ENCODE measurements around the gene WBP11.

Gene WBP11

DNA sequence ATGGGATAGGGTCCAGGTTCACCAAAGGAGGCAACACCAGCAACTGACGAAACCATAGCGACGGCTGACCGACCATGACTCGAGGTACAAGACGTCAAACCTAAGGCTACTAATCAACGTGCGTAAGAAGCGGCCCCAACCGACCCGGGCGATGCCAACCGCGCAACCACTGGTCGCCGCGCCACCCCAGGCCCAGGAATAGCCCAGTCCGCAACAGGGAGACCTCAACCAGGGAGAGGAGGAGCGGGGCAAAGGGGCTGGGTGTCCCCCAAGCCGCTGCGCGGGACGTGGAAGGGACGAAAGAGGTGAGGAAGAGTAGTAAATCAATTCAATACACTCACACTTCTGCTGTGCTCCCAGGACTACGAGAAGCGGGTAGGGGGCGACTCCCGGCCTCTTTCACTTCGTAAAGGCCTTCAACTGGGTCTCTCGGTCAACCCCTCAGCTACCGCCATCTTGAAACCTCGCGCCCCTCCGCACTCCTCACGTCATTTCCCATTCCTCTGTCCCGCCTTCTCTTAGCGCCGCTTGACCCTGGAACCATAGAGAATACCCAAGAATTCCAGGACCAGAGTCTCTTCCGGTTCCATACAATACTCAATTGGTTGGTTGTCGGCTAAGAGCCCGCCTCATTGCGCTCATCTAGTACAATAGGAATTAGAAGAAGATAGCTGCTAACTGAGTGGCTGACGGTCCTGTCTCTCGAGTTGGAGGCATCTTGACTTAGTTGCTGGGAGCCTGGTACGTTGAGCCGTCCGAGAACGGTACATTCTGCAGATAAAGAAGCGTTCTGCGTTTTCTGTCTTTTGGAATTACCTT lies at the start of gene WBP11, which contains the start of gene C12orf60:
WBP11 (minus strand) TSS at position 468 of the 819 bp plus-strand sequence. CDS start 2,095 bp downstream, outside the sequence.
C12orf60 (plus strand) TSS at position 660 of the 819 bp plus-strand sequence. CDS start 19,266 bp downstream, outside the sequence.
- no peak within 1 kb of the TSS for H3K4me3 Mint-ChIP-seq
- H3K36me3 Mint-ChIP-seq (ENCODE audit: low read depth): peaks cover 14% of the 10 kb centered on the region
- H3K27ac Mint-ChIP-seq: no peak within 1 kb of the TSS
- no peaks in the 10 kb centered on the region for H3K27me3 Mint-ChIP-seq (ENCODE audit: low read depth)
- H3K4me1 Mint-ChIP-seq (ENCODE audit: low read depth): peaks cover 25% of the 10 kb centered on the region
- H3K9me3 Mint-ChIP-seq: no peaks in the 10 kb centered on the region

DNA sequence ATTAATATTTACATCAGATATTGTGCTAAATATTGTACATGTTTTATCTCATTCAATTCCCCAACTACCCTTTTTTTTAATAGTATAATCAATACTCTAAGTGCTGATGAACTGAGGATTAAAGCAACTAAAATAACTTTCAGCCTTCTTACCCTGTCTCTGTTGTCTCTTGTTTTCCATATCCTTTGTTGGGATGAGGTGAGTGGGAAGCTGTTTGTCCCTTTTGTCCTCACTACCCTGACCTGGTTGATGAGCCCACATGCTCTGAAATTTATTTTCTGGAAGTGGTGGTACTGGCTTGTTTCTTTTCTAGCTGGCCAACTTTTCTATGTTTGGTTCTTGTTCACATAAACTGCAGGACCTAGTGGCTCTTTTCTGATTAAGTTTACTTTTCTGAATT lies 49.6 kb upstream of the WBP11 start:
- H3K4me1 Mint-ChIP-seq (ENCODE audit: low read depth): no peaks in the 10 kb centered on the region
- H3K36me3 Mint-ChIP-seq (ENCODE audit: low read depth): no peaks in the 10 kb centered on the region
- peaks cover 10% of the 10 kb centered on the region for H3K9me3 Mint-ChIP-seq
- H3K27ac Mint-ChIP-seq: no peak overlapping the region
- no peaks in the 10 kb centered on the region for H3K27me3 Mint-ChIP-seq (ENCODE audit: low read depth)
- no peak overlapping the region for H3K4me3 Mint-ChIP-seq

DNA sequence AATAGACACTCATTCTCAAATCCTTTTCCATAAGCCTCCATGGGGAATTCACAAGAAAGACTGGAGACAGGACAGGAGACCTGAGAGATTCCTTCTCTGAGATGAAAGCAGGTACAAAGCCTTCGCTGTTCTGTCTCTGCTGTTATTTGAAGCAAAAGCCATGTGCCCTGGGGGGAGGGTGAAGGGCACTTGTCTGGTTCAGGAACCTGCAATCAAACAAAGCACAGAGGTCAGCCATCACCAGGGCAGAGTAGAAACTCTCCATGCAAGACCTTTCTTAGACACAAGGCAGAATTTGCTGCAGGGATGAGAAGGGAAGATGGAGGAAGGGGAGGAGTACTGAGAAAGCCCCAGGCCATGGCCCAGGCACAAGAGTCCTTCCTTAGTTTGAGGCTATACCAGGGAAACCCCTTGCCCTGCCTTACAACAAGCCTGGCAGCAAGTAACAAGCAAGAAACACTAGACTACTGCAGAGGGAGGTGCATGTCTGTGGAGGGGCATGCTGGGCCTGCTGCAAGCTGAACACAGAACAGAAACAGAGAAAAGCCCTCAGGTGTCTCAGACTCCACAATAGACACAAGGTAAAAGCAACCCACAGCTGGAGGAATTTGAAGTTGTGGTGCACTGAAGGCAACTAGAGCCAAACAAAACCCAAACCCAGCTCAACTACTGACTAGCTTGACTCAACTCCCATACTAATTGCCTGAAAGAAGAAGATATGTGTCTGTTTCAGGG lies 47.8 kb upstream of the WBP11 start:
- Mint-ChIP-seq H3K27ac (no peak overlapping the region), H3K36me3 (ENCODE audit: low read depth) (no peaks in the 10 kb centered on the region), H3K4me3 (no peak overlapping the region), H3K27me3 (ENCODE audit: low read depth) (no peaks in the 10 kb centered on the region), H3K9me3 (no peaks in the 10 kb centered on the region), H3K4me1 (ENCODE audit: low read depth) (no peaks in the 10 kb centered on the region)

DNA sequence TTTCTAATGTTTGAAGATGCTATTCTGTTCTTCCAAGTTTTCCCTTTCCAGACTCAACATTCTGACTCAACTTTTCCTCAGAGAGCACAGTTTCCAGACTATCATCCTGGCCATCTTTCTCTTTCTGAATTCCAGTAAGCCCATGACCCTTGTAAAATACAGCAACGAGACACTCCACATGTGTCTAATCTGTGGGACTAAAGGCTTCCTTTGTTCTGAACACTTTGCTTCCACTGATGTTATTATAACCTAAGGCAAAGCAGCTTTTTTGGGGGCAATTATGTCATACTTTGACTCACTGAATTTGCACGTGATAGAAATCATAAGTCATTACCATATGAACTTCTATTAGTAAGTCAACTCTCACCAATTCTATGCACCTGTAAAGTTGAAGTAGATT lies 46.4 kb upstream of the WBP11 start:
- H3K4me3 Mint-ChIP-seq: no peak overlapping the region
- H3K27me3 Mint-ChIP-seq (ENCODE audit: low read depth): no peaks in the 10 kb centered on the region
- H3K36me3 Mint-ChIP-seq (ENCODE audit: low read depth): no peaks in the 10 kb centered on the region
- peaks cover 2% of the 10 kb centered on the region for H3K4me1 Mint-ChIP-seq (ENCODE audit: low read depth)
- H3K9me3 Mint-ChIP-seq: no peaks in the 10 kb centered on the region
- H3K27ac Mint-ChIP-seq: no peak overlapping the region

DNA sequence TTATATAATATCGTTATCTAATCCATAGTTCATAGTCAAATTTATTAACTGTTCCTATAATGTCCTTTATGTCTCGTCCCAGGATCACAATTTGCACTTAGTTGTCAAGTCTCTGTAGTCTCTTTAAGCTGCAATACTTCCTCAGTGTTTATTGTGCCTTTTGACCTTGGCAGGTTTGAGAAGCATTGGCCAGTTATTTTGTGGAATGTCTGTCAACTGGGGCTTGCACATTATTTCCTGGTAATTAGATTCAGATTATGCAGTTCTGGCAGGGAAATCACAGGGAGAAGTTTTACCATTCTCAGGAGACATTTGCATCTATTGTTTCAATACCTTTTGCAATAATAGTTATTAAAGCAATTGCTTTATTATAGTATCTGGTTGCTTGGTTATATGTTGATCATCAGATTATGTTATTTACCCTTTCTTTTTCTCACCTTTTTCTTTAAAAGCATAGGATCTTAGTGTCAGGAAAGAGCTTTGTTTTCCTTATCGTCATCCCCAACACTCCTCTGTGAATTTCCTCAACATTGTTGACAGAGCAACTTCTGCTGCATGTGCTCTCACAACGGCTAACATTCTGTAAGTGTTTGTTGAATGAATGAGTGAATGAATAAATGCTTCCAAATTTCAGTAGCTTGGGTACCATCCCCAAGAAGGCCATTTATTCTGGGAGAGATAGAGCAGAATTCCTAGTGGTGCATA lies 43.8 kb upstream of the WBP11 start:
- Mint-ChIP-seq H3K27me3 (ENCODE audit: low read depth) (no peaks in the 10 kb centered on the region), H3K9me3 (no peaks in the 10 kb centered on the region), H3K4me1 (ENCODE audit: low read depth) (peaks cover 2% of the 10 kb centered on the region), H3K36me3 (ENCODE audit: low read depth) (no peaks in the 10 kb centered on the region), H3K27ac (no peak overlapping the region), H3K4me3 (no peak overlapping the region)

DNA sequence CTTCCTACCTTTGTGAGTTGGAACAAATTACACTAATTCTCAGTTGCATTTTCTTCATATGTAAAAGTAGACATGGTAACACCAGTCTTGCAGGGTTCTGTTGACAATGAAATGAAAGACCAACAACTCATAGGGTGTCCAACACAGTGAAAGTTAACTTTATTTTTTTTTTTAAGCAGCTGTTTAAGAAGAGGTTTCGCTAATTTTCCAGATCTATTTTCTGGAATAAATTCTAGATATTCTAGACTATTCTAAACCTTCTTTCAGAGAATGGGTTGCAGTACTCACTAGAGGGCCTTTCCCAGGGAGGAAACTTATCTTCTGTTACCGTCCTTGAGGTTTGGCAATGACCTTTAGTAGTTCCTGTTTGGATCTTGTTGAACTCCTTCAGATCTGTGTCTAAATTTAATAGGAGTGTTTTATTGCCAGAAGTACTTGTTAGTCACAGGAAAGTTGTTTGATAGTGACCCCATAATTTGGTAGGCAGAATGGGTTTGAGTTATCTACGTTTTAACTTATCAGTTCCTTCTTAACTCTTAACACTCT lies 42.8 kb upstream of the WBP11 start:
- Mint-ChIP-seq H3K27ac (no peak overlapping the region), H3K27me3 (ENCODE audit: low read depth) (peaks cover 2% of the 10 kb centered on the region), H3K4me3 (no peak overlapping the region), H3K36me3 (ENCODE audit: low read depth) (no peaks in the 10 kb centered on the region), H3K4me1 (ENCODE audit: low read depth) (peaks cover 2% of the 10 kb centered on the region), H3K9me3 (no peaks in the 10 kb centered on the region)

DNA sequence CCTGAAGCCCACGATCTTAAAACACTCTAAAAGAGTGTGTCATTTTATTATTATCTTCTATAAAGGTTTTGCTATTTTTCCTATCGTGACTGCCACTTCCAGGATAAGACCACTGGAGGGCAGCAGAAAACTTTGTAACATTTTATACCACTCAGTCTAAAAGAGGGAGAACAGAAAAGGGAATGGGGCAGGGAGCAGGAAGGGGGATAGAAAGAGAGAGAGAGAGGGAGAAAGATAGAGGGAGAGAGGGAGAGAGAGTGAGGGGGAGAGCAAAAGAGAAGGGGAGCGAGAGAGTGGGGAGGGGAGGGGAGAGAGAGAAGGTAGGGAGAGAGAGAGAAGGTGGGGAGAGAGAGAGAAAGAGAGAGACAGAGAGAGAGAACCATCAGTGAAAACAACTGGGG lies 42.1 kb upstream of the WBP11 start:
- Mint-ChIP-seq H3K9me3 (no peaks in the 10 kb centered on the region), H3K36me3 (ENCODE audit: low read depth) (no peaks in the 10 kb centered on the region), H3K4me1 (ENCODE audit: low read depth) (peaks cover 2% of the 10 kb centered on the region), H3K4me3 (no peak overlapping the region), H3K27ac (no peak overlapping the region), H3K27me3 (ENCODE audit: low read depth) (peaks cover 5% of the 10 kb centered on the region)

DNA sequence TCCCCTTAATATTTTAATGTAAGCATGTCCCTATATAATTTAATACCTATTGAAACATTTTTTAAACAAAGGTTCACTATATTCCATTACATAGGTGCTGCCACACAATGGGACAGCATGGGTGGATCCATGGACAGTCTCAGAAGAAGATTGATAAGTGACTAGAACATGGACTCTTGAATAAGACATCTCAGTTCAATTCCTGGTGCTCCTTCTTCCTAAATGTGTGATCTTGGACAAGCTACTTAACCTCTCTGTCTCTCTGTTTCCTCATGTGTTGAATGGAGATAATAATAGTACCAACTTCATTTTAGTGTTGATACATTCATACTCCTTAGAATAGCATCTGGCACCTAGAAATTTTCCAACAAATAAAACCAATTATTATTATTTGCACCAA lies 41.1 kb upstream of the WBP11 start:
- Mint-ChIP-seq H3K27ac (no peak overlapping the region), H3K36me3 (ENCODE audit: low read depth) (no peaks in the 10 kb centered on the region), H3K4me3 (no peak overlapping the region), H3K27me3 (ENCODE audit: low read depth) (peaks cover 15% of the 10 kb centered on the region), H3K4me1 (ENCODE audit: low read depth) (peaks cover 2% of the 10 kb centered on the region), H3K9me3 (no peaks in the 10 kb centered on the region)

DNA sequence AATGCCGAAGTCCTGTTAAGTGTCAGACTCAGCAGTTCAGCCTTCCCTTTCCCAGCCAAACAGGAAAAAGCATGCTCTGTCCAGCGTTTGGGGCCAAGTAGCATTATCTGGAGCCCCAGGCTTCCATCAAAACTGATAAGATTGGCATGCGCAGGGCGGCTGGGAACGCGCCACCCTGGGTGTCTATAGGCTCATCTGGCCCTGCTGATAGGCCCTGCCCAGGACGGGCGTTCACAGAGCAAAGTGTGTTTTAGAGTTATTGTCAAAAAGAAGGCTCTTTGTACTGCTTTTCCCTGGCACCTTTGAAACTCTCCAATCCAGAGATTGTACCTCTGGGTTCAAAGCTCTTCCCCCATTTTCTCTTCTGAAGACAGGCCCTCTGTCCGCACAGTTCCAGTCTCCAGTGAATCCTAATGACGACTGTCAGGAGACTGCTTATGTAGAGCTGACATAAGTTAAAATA lies 40.2 kb upstream of the WBP11 start, which contains the start of gene ART4:
ART4 (minus strand) TSS at position 102 of the 463 bp plus-strand sequence. CDS start 413 bp downstream, outside the sequence.
- H3K9me3 Mint-ChIP-seq: no peaks in the 10 kb centered on the region

DNA sequence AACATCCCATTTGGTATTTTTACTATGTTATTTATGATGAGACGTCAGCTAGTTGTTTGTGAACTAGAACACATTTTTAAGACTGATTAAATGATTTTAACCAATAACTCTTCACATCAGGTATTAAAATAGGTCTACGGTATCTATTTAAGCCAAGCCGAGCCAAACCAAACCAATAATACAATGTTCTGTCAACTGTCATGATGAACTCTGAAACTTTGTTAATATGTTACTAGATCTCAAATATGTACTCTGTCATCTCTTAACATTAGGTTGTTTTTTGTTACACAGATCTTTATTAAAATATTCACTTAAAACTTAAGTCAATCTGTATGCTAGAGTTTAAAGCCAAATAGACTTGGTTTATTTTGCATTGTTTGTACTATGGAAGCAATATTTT lies 39.0 kb upstream of the WBP11 start:
- Mint-ChIP-seq H3K9me3 (no peaks in the 10 kb centered on the region), H3K4me3 (no peak overlapping the region), H3K27me3 (ENCODE audit: low read depth) (peaks cover 18% of the 10 kb centered on the region), H3K4me1 (ENCODE audit: low read depth) (peaks cover 2% of the 10 kb centered on the region), H3K36me3 (ENCODE audit: low read depth) (no peaks in the 10 kb centered on the region), H3K27ac (no peak overlapping the region)

More for the DNA sequence above, 40.2 kb upstream of the WBP11 start, which contains the start of gene ART4:
- Mint-ChIP-seq H3K4me3 (no peak within 1 kb of the TSS), H3K27me3 (ENCODE audit: low read depth) (peaks cover 18% of the 10 kb centered on the region), H3K4me1 (ENCODE audit: low read depth) (peaks cover 2% of the 10 kb centered on the region), H3K27ac (no peak within 1 kb of the TSS), H3K36me3 (ENCODE audit: low read depth) (no peaks in the 10 kb centered on the region)

DNA sequence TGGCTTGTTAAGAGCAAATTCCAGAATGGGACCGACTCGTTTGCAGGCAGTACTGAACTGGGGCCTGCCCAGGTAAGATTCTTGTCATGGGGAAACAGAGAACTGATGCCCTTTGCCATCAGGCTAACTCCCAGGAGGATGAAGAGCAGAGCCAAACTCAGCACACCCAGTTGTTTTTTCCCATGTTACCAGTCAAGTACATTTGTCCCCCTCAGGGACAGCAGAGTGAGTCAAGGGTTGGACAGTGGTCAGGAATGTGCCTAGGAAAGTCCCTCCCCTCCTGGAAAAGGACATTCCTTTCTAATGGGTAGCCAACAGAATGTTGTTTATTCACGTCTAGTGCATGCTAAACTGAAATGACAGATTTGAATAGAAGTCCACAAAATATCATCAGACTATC lies 38.5 kb upstream of the WBP11 start:
- no peaks in the 10 kb centered on the region for H3K9me3 Mint-ChIP-seq
- no peak overlapping the region for H3K27ac Mint-ChIP-seq
- peaks cover 18% of the 10 kb centered on the region for H3K27me3 Mint-ChIP-seq (ENCODE audit: low read depth)
- H3K4me3 Mint-ChIP-seq: no peak overlapping the region
- no peaks in the 10 kb centered on the region for H3K36me3 Mint-ChIP-seq (ENCODE audit: low read depth)
- peaks cover 2% of the 10 kb centered on the region for H3K4me1 Mint-ChIP-seq (ENCODE audit: low read depth)

DNA sequence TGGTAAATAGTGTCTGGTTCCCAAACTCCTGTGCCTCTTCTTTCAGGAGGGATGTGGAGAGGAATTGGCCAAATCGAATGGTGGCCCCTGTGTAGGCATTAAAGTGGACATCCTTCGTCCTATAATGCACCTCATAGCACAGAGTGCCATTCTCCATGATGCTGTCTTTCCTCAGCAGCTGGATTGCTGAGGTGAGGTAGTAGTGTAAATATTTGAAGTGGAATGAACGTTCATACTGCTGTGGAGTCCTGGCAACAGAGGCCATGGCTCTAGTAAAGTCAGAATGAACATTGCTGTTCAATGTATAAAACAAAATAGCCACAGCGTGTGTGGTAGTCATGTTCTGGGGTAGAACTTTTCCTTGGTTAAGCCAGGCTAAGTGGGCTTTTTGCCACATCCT lies 37.3 kb upstream of the WBP11 start:
- Mint-ChIP-seq H3K9me3 (no peaks in the 10 kb centered on the region), H3K4me3 (no peak overlapping the region), H3K27ac (no peak overlapping the region), H3K27me3 (ENCODE audit: low read depth) (peaks cover 18% of the 10 kb centered on the region), H3K4me1 (ENCODE audit: low read depth) (peaks cover 2% of the 10 kb centered on the region), H3K36me3 (ENCODE audit: low read depth) (no peaks in the 10 kb centered on the region)

DNA sequence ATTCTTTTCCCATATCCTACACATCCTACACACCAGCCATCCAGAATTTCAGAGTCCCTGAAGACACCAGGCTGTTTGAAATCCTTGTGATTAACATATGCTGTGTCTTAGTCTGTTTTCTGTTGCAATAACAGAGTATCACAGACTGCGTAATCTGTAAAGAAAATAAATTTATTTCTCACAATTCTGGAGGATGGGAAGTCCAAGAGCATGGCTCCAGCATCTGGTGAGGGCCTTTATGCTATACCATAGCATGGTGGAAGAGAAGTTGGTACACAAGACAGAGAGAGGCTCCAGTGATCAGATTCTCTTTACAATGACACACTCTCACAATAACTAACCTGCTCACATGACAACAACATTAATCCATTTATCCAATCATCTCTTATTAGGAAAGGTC lies 36.0 kb upstream of the WBP11 start:
- H3K4me1 Mint-ChIP-seq (ENCODE audit: low read depth): no peaks in the 10 kb centered on the region
- H3K4me3 Mint-ChIP-seq: no peak overlapping the region
- H3K27ac Mint-ChIP-seq: no peak overlapping the region
- peaks cover 22% of the 10 kb centered on the region for H3K27me3 Mint-ChIP-seq (ENCODE audit: low read depth)
- no peaks in the 10 kb centered on the region for H3K36me3 Mint-ChIP-seq (ENCODE audit: low read depth)
- H3K9me3 Mint-ChIP-seq: no peaks in the 10 kb centered on the region
